Inferior parietal cortex (tissue), 1 donor: Measurements from ENCODE around the gene CCDC175.
A peak's percentile ranks its signal among the peaks of the same experiment; 100 is the strongest.

Source experiments
- DNase-seq: peaks from one replicate; pipeline ENCODE4 v3.0.0-alpha.2; 2016; ENCODE audit errors: extremely low spot score

CCDC175 gene

DNA sequence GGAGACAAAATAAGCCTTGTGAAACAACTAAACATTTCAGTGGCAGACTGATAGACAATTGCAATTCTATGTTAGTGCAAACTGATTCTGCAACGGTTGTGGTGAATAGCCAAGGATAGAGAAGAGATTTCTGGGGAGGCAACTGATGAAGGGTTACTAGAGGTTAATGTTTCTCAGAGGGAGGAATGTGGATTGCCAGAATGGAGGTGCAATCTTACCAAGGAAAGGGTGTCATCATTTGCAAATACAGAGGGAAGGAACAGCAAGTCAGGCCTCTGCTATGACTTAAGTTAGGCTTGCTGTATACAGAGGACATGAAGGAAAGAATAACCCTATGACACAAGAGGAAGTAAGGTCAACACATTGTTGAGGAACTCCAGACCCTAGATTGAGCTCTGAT is 35.8 kb downstream of the CCDC175 start:
- no peak for DNase-seq

DNA sequence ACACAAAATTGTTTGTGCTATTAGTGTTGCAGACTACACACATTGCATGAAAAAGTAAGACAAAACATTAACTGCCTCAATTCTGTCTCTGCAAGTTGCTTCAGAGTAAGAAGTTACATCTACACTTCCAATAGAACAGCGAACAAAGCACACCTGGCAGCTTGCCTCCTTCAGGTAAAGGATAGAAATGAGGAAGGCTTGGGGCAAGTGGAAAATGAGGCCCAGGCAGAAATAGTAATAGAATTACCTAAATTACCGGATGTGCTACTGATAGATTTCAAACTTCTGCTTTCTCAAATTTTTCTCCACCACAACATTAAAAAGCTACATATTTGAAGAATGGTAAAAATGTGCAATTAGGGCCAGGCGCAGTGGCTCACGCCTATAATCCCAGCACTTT is 37.7 kb downstream of the CCDC175 start:
- no peak for DNase-seq

DNA sequence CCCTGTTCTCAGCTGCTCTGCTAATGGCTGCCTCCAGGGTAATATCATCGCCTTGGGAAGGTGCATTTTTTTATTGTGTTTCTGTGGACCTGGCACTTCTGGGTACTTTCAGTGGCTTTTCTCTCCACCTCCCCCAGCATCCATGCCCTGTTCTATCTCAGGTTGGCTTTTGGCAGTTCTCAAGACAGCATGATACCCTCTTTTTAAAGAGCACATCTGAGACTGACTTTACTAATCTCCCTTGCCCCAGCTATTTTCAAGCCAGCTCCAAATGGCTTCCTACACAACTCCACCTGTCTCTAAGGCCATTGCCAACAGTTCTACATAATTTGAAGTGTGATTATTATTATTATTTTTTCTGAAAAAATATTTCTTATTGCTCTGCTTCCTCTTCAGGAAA is 39.1 kb downstream of the CCDC175 start:
- no peak for DNase-seq

DNA sequence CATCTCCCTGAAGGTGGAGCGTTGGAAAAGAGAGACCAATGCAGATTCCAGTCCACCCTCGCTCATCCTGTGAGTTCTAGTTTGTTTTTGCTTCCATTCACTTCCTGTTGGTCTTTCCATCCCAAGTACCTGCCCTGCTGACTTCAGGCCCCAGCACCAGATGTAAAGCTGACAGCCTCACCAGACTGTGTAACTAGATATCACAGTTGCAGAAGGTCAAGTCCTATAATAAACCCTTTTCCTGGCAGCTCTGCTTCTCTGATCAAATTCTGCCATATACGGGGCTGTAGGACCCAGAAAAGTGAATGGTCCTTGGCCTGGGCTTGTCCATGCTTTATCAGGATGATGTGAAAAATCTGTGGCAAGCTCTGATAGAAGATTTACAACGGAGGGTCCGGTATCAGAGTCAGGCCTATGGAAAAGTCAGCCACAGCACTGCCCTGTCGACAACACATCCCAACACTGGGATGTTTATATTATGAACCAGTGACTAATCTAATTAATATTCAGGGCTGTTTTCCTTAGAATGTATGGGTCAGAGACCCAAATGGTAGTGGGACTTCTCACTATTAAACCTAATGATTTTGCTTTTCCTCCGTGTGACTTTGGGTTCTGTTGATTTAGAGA is 42.1 kb downstream of the CCDC175 start:
- no peak for DNase-seq

DNA sequence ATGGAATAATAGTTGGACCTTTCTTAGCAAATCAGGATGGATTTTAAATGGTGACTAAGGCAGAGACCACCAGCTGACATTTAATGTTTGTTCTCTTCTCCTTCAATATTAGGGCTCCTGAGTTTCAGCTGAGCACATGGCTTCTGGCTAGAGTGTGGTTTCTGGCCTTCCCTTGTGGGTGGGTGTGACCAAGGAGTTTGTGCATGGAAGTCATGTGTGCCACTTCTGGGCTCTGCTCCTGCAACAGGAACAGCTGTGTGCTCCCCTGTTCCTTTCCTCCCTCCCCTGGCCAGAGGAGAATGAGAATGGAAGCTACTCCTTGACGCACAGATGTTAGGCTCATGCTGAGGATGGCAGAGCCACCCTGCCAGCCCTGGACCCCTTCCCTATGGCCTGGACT is 44.2 kb downstream of the CCDC175 start:
- DNase-seq = no peak

DNA sequence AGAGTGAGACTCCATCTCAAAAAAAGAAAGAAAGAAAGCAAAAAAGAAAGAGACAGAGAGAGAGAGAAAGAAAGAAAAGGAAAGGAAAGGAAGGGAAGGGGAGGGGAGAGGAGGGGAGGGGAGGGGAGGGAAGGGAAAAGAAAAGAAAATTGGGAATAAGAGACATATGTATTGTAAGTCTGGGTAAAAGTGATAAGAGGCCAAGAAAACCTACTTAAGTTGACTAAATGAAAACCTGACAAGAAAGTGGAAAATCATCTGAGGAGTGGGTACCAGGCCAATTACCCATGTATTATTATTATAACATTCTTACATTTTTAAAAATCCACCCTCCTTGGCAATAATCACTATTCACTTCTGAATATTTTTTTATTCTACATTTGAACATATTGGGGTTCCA is 46.3 kb downstream of the CCDC175 start:
- no peak for DNase-seq

DNA sequence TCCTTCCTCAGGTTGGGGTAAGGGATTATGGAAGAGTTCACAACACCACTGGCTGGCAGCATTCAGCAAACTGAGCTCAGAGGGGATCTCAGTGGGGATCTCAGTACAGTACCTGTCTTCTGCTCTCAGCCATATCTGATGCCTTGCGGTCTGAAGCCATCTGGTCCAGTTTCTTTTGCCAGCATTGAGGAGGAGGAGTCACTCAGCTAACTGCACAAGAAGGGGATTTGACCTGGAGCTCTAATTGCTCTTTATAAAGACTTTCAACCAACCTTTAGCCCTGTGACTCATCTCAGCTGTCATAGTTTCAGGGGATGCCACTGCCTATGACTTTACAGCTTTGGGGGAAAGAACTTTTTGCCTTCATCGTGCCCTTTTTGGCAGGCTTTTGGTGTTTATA is 47.4 kb downstream of the CCDC175 start:
- no peak for DNase-seq

DNA sequence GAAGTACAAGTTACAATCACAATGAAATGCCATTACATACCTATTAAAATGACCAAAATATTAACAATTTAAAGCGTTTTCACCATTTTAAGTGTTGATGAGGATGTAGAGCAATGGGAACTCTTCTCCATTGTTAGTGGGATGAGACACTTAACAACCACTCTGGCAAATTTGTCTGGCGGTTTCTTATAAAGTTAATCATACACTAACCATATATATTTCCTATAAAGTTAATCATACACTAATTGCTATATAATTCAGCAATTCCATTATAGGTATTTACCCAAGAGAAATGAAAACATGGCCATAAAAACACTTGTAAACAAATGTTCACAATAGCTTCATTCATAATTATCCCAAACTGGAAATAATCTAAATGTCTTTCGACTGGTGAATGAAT is 56.4 kb downstream of the CCDC175 start:
- no peak for DNase-seq

DNA sequence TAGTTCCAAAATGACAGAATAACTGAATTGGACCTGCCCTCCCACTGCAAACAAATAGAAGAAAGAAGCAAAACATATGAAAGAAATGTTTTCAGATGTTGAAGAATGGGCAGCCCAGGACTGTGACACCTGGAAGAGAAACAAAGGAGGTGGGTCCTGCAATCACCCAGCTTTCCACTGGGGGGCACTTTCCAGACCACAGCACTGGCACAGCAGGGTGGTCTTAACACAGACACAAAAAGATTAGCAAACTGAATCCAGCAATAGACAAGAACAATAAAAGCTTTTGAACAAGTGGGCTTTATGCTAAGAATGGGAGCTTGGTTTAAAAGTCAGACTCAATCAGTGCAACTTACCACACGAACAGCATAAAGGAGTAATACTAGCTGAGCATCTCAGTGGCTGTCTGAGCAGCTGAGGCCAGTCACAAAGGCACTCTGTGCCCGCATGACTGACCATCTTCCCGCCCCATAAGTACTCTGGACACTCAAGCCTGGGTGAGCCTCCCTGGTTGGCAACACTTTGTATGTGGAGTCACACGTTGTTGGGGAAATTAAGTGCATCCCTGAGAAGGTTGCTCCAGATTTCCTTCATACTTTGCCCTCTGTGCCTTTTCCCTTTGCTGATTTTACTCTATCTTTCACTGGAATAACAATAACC is 64.6 kb downstream of the CCDC175 start:
- DNase-seq = no peak

DNA sequence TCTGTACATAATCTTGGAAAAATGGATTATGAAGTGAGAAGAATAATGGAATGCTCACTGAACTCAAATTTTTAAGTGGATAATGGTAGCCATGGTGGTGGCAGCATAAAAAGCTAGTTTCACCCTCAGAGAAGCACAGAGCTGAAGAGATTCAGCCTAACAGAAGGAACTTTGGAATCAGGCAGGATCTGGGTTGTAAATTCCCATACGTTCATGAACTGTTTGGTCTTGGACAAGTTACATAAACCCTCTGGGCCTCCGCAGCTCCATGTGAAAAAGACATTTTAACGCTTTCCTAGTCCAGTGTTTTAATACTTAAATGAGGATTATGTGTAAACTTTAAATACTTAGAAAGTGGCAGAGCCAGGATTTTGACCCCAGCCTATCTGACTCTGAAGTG is 65.6 kb downstream of the CCDC175 start:
- no peak for DNase-seq

DNA sequence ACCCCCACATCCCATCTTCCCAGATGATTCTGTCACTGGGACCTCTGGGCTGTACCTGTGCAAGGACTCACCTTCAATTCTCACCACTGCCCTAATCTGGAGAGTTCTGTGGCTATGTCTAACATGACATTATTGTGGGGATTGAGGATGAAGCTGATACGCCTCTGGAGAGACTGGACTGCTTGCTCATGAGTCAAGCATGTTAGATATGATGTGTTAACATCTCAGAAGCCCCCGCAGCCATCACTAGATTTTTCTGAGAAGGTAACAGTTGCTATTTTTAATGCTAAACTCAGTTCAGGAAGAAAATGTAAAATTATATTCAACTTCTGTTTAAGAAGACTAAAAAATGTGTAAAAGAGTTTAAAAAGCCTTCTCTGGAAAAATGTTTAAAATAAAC is 66.6 kb downstream of the CCDC175 start:
- no peak for DNase-seq

DNA sequence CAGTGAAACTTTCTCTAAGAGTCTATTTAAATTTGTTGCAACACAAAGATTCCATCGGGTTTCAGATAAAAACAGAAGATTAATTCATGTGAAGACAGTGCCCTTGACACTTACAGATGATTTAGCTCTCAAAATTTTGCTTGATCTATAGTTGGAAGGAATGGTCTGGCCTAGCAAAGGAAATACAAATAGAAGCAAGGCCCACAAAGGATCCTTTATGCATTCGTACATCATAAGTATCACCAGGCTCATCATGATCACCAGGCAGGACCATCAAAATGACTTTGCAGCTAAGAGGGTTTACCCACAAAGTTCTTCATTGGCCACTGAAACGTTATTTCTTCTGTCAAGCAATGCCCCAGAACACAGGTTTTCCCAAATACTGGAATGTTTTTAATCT is 67.5 kb downstream of the CCDC175 start:
- DNase-seq = no peak

DNA sequence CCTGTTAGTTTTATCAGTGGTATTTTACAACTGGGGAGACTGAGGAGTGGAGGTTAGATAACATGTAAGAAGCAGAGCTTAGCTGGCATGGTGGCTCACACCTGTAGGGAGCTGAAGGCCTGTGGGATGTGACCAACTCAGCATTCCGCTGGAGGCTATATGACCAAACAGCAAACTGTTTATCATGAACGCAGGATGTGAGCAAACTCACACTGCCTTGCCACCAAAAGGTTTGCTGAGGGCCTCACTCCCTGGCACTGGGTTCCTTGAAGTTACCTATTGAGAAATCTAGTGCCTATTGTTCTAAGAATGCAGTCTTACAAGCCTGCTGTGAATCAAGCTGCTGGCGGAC is 68.9 kb downstream of the CCDC175 start:
- DNase-seq = no peak

DNA sequence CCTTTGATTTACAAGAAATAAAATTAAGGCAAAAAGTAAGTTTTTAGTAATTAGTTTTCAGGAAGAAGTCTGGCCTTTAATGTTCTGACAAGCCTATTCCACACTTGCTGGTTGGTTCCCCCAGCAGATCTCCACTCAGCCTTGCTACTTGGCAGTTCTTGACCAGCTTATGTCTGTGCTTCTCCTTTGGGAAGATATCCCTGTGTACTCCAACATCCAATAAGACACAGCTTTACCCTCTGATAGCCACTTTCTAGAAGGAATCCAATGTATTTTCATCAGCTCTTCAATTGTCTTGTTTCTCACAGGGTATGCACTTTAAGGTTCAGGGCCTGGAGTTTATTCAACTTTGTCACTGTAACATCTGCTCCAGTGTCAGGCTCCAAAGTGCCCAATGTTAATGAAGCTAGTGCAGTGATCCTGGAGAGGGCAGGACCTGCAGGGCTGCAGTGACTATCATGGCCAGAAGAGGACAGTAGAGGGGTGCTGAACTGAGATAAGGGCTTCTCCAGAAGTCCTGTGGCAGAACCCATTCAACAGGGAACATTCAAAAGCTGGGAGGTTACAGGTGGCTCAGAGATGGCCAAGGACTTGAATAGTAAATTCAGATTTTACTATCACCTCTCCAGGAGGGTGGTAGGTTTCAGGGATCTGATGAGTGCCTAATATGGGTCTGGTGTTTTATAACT is 69.4 kb downstream of the CCDC175 start:
- peak; percentile 53 for DNase-seq

DNA sequence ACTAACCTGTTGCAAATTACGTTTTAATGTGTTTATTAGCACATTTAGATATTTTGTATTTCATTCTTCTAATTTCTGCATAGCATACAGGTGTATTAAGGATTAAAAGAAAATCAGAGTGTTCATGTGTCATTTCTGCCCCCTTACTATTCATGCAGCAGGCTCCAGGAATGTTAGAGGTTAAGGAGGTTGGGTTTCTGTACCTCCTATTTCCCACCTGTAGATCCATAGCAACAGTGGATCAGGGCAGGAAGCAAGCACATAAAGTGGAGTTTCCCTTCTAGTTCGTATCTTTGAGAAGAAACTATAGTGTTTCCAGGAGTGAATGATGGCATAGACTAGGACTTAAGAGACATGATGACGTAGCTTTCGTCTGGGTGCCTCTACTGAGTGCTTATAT is 73.4 kb downstream of the CCDC175 start:
- DNase-seq = no peak

DNA sequence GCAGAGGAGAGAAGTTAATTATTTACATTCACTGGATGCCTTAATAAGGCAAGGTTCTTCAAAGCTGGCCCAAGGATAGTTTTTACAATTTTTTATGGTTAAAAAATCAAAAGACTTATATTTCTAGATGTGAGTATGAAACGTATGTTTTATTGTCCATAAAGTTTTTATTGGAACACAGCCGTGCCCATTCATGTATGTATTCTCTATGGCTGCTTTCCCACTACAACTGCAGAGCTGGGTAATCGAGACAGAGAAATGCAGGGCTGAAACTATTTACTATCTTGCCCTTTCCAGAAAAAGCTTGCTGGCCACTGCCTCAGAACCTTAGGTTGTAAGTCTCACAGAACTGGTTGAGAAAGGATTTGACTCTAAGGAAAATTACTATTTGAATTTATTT is 75.9 kb downstream of the CCDC175 start:
- DNase-seq = no peak

DNA sequence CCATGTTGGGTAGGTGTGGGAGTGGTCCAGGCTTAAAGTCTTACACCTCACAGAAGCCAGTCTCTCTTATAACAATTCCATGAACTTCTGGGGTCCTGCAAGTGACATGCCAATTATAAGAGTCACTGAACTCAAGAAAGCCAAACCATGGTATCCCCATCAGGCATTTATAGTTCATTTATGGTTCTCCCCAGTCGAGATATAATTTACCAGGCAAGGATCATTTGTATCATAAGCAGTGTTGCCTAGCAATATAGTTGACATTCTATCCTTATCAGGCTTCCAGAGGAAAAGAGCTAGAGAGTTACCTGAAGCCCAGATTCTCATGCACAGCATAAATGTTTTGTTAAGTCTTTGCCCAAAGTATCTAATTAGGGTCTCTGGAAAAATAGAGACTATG is 84.2 kb downstream of the CCDC175 start:
- no peak for DNase-seq

DNA sequence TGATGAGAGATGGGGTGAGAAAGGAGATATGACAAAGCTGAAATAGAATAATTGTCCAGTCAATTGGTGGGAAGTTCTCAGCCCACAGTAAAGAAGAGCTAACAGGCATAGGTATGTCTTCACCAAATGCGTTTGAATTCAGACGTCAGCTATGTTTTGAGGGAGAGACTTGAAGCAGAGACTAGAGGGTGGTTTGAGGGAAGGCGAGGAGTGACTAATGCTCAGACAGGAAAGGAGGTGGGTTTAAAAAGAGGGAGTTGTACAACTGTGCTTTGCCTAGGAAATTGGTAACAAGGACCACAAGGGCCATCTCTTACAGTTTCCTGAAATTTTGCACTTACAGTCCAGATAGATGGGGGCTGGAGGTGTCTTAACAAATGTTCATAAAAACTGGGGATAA is 85.9 kb downstream of the CCDC175 start:
- DNase-seq = no peak

DNA sequence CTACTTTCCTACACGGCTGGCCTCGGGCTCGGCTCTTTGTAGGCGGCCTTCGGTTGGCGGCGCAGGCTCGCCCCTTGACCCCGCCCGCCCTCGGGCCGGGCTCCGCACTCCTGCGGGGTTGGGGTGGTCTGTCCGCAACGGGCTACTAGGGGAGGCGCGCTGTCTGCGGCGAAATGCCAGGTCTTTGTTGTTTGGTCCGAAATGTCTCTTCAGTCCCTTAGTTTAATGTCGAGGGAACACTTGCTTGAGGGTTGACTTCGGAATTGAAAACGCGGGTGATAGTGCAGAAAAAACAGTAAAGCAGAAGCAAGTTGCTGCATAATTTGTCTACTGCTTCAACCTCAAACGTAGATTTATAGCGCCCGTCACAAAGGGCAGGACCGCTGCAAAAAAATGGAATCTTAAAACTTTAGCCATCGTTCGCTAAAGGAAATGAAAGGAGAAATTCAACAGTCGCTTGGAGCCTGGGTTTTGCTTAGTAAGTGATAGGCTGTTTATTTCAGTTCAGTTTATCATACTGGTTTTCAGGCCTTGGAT is 91.9 kb downstream of the CCDC175 start:
- peak; percentile 59 for DNase-seq

DNA sequence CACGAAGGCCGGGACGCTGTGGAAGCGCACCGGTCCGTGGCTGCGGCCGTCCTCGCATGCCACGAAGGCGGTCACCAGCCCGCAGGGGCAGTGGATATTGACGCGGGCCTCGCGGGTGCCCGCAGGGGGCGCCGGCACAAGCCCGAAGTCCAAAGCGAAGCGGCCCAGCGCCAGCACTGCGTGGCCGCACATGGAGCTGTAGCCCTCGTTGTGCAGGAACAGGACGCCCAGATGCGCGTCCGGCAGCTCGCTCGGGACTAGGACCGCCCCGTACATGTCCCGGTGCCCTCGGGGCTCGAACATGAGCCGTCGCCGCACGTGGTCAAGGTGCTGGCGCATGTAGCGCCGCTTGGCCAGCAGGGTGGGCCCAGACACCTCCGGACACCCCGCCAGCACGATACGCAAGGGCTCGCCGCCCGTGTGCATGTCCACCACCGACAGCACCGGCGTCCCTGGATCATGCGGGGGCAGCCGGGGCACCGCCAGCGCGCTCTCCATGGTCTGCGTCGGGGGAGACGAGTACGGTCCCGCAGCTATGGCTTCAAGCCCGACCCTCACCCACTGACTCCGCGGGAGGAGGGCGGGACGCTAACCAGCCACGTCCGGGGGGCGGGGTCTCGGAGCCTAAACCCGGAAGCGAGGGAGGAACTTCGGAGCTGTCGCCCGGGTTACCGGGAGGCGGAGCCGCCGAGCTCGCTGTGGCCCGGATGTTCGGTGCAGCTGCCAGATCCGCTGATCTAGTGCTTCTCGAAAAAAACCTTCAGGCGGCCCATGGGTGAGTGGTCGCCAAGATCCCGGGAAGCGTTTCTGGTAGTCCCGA is 92.6 kb downstream of the CCDC175 start, which contains the start of the genes JKAMP and L3HYPDH:
TSS of gene JKAMP (plus strand) at position 699 of the 820 bp plus-strand sequence. CDS start at position 772, 73 bp downstream.
TSS of gene L3HYPDH (minus strand) at position 590 of the 820 bp plus-strand sequence. CDS start at position 498, 92 bp downstream.
- peak; percentile 95 for DNase-seq

DNA sequence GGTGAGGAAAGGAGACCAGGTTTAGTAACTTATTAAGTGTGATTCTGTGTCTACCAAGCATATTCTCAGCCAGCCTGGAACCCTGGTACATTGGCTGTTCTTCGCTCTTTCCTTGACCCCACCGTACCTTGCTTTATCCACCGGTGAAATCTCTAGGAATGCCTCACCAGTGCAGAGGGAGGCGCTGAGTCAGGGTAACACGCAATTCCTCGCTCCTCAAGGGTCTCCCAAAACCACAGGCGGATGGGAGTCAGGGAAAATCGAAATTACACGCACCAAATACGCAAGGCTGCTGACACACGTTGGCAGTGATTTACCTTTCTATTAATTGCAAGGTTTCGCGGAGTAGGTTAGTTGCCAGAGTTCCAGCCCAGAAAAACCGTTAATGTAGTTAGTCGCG is 93.2 kb downstream of the CCDC175 start:
- no peak for DNase-seq
